ENCODE measurements around the gene LAMTOR1. TPM values are rescaled to one million over a fixed set of nuclear protein-coding genes. Genes with fewer than 3 reads are reported as not detected.

Gene LAMTOR1
- total RNA-seq, 1 donor from 2014 or later, result 148 TPM

DNA sequence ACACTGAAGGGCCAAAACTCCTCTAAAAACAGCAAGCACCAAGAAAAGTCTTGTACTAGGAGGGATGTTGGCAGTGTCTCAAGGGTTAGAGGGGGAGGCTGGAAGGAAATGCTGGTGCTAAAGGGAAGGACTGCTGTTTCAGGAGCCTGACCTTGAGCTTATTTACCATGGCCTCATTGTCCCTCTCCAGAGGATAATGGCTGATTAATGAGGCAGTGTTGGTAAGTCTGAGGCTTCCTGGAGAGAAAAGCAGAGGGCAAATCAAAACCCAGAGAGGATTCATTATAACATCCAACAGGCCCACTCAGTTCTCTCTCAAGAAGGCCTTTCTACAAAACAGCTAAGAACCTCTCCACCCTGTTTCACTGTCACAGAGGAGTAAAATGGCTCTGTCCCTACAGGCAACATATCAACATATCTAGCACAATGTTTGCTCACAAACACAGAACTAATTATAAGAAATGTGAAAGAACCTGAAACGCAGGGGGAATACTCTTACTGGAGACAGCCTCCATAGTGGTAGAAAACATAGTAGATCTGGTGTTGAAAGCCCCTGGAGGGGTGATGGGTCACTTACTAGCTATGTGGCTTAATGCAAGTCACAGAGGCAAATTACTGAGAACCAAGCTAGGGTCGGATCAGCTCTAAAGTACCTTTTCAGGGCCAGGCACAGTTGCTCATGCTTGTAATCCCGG lies 54.2 kb downstream of the LAMTOR1 start:
- intact Hi-C loops (cut with DNase I), result no loop called here

More for the DNA sequence above, 54.2 kb downstream of the LAMTOR1 start:
- no peaks in the 10 kb centered on the region for H3K36me3 ChIP-seq
- TF ChIP-seq, protein P1, sequence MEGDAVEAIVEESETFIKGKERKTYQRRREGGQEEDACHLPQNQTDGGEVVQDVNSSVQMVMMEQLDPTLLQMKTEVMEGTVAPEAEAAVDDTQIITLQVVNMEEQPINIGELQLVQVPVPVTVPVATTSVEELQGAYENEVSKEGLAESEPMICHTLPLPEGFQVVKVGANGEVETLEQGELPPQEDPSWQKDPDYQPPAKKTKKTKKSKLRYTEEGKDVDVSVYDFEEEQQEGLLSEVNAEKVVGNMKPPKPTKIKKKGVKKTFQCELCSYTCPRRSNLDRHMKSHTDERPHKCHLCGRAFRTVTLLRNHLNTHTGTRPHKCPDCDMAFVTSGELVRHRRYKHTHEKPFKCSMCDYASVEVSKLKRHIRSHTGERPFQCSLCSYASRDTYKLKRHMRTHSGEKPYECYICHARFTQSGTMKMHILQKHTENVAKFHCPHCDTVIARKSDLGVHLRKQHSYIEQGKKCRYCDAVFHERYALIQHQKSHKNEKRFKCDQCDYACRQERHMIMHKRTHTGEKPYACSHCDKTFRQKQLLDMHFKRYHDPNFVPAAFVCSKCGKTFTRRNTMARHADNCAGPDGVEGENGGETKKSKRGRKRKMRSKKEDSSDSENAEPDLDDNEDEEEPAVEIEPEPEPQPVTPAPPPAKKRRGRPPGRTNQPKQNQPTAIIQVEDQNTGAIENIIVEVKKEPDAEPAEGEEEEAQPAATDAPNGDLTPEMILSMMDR (IDR thresholded peaks at IDR 0.05), result no peak
- no peaks in the 10 kb centered on the region for H3K9me3 ChIP-seq
- DNase-seq (ENCODE audit: low spot score in 2 of 2), result no peak
- H3K27ac ChIP-seq, result no peak overlapping the region
- no peaks in the 10 kb centered on the region for H3K4me1 ChIP-seq
- H3K4me3 ChIP-seq, result no peak overlapping the region
- no peaks in the 10 kb centered on the region for H3K27me3 ChIP-seq

Other genes starting within 250 kb of the LAMTOR1 start
- gene DEFB131B, start 224.8 kb downstream of the LAMTOR1 start, total RNA-seq, result not detected
- gene XNDC1N, start 174.7 kb downstream of the LAMTOR1 start, total RNA-seq, result not detected
- gene RNF121, start 174.3 kb downstream of the LAMTOR1 start, total RNA-seq, result 5.0 TPM
- 5.0 TPM for gene IL18BP, start 104.4 kb downstream of the LAMTOR1 start, total RNA-seq
- gene NUMA1, start 22.8 kb downstream of the LAMTOR1 start, total RNA-seq, result 289 TPM
- 12.9 TPM for gene LRRC51, start 22.4 kb downstream of the LAMTOR1 start, total RNA-seq
- not detected for gene TOMT, start 2.6 kb upstream of the LAMTOR1 start, total RNA-seq
- gene ANAPC15, start 9.4 kb upstream of the LAMTOR1 start, total RNA-seq, result not detected
- not detected for gene FOLR3, start 32.4 kb upstream of the LAMTOR1 start, total RNA-seq
- gene FOLR1, start 88.8 kb upstream of the LAMTOR1 start, total RNA-seq, result not detected
- gene FOLR2, start 113.5 kb upstream of the LAMTOR1 start, total RNA-seq, result 34.5 TPM
- 76.0 TPM for gene INPPL1, start 121.5 kb upstream of the LAMTOR1 start, total RNA-seq
- gene PHOX2A, start 140.9 kb upstream of the LAMTOR1 start, total RNA-seq, result not detected

All from ascending aorta (tissue), 2 donors.